ENCODE results near the gene CCDC74B. TPM values are rescaled to one million over a fixed set of nuclear protein-coding genes. Genes with fewer than 3 reads are reported as not detected.

Gene CCDC74B
- polyA plus RNA-seq, 1 donor: 0.62 TPM

Other genes with a start within 250 kb of the CCDC74B start
- gene RAB6C, start 165.4 kb downstream of the CCDC74B start, polyA plus RNA-seq (ENCODE audit: insufficient read length): 0.48 TPM
- gene POTEF, start 15.9 kb downstream of the CCDC74B start, polyA plus RNA-seq (ENCODE audit: insufficient read length): 0.06 TPM
- 40.6 TPM for gene SMPD4, start 36.5 kb upstream of the CCDC74B start, polyA plus RNA-seq (ENCODE audit: insufficient read length)
- gene MZT2B, start 37.1 kb upstream of the CCDC74B start, polyA plus RNA-seq (ENCODE audit: insufficient read length): 151 TPM
- gene TUBA3E, start 53.3 kb upstream of the CCDC74B start, polyA plus RNA-seq (ENCODE audit: insufficient read length): not detected
- 42.7 TPM for gene IMP4, start 197.8 kb upstream of the CCDC74B start, polyA plus RNA-seq (ENCODE audit: insufficient read length)
- gene PTPN18, start 210.9 kb upstream of the CCDC74B start, polyA plus RNA-seq (ENCODE audit: insufficient read length): 26.7 TPM

All from hindlimb muscle (tissue), 1 donor.